T47D (cell line): ENCODE measurements around the gene DDHD1.

Source experiments
- DNase-seq, 2 experiments: peaks; one replicate each; pipeline versions ENCODE4 v3.0.0 to v3.0.0-alpha.2; 2011 to 2012; ENCODE audit warnings: low read depth in 1 of 2, low spot score in 1 of 2
- JUND ChIP-seq: IDR thresholded peaks from 2 replicates; pipeline ENCODE4 v1.6.1; 2012; ENCODE audit warnings: low read depth
- in situ Hi-C: cut with HindIII; loops from 2 replicates; pipeline ENCODE4 v1.10.0; 2016; ENCODE audit warnings: low sequenced_read_pairs, low pct_unique_long_range_greater_than_20kb

Gene DDHD1

DNA sequence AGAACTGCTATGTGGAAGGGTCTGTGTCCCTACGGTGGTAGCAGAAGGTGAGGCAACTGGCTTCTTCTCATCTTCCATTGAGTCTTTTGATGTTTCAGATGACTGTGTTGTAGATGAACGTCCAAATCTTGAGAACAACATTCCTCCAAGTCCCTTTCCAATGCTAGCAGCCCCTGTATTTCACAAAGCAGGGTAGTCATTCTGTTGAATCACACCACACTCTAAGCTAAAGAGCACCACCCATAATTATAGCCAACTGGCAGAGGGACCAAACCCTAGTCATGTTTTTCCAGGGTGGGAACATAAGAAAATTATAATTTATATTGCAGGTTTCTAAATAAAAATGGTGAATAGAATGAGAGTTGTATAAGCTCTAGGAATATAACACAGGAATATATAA lies 98.7 kb downstream of the DDHD1 start:
- TF ChIP-seq JUND = no peak
- DNase-seq = no peak
- in situ Hi-C loops = no loop called here

DNA sequence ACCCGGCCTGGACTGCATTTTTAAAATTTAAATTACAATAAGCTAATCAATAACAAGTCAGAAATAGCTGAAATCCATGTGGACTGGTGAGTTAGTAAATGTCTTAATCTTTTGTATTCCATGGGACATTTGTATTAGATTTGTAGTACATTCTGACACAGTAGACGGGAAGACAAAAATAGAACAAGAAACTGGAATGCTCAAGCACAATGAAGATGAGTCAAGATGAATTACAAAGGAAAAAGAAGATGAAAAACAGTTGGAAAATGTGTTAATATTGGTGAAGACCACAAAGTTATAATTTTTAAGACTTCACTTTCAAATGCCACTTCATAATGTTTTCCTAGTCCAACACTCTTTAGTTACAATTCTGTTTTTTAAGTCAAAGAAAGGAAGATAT lies 104.5 kb downstream of the DDHD1 start:
- in situ Hi-C loops = no loop called here
- no peak for TF ChIP-seq JUND
- no peak for DNase-seq

DNA sequence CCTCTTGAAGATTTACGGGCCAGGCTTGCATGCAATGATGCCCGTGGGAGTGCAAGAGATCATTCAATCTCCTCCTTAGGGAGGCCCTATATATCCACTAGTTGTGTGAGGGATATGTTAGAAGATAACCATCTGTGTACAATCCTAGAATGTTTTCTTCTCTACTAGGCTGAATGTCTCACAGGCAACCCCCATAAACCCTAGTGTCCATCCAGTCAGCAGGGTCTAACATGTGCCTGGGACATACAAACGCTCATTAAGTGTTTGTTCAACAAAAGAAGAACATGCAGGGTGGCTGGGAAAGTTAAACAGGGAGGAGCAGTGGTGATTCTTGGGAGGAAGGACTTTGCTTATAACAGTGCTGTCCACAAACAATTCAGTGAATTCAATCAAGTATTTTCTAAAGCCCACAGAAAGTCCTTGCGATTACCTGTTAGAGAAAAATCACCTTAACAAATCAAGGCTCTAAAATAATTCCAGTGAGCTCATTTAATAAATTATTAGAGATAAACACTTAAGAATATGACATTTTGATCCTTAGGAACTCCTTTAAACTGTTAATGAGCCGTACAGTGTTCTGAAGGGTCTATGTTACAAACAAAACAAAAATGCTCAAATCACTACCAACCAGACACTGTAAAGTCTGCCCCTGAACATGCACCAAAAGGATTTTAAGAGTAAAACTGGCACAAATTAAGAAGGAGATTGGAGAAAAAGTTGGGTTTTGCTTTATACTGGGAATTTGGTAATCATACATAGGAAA lies 105.6 kb downstream of the DDHD1 start:
- in situ Hi-C loops = no loop called here
- peak in 1 of 2 experiments; percentile 10 for DNase-seq

DNA sequence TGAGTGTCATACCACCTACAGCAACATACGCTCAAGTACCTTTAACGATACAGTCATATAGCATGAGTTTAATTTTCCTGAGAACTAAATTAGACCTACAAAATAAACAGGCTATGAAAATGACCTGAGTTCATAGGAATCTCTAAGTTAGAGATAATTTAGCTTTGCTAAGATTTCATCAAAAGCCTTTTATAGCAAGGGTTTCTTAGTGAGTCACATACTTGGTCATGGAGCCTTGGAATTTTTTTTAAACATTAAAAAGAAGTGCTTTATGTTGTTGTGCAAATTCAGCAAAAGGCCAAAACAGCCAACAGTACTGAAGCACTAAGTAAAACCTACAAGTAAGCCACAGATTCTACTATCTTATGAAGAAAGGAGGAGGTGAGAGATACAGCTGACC lies 108.6 kb downstream of the DDHD1 start:
- no peak for TF ChIP-seq JUND
- in situ Hi-C loops = no loop called here
- no peak for DNase-seq

More for the DNA sequence above, 105.6 kb downstream of the DDHD1 start:
- no peak for TF ChIP-seq JUND

DNA sequence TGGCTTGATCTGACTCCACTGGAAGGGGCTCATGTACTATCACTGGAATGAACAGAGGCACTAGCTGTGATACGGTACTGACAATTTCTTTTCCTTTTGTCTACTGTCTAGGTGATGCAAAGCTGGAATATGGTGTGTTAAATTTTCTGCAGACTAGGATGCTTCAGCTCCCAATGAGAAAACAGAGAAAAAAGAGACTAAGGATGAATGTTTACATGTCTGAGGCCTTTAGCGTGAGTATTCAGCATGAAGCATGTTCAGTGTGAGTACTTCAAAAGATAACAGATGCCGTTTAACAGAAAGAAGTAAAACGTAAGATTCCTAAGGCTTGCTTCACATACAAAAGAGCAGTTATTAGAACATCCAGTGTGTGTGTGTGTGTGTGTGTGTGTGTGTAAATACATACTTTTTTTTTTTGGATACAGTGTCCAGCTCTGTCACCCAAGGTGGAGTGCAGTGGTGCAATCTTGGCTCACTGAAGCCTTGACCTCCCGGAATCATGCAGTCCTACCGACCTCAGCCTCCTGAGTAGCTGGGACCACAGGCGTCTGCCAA lies 110.0 kb downstream of the DDHD1 start:
- no peak for DNase-seq
- no peak for TF ChIP-seq JUND
- in situ Hi-C loops = no loop called here

DNA sequence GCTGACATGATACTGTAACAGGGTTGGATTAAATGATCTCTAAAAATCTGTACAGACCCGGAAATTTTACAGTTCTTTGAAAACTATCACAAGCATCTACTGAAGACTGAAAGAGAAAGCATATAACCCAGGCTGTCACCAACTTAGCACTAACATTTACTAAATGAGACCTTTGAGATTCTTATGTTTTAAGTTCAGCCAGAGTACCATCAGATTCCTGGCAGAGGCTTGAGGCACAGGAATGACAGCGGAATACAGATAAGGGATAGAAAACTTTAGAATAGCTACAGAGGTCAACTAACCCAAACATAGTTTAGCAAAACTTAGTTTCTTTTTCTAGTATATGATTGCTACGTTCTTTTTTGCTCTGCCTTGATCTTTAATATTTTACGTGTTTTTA lies 110.6 kb downstream of the DDHD1 start:
- TF ChIP-seq JUND = no peak
- DNase-seq = no peak
- in situ Hi-C loops = no loop called here

DNA sequence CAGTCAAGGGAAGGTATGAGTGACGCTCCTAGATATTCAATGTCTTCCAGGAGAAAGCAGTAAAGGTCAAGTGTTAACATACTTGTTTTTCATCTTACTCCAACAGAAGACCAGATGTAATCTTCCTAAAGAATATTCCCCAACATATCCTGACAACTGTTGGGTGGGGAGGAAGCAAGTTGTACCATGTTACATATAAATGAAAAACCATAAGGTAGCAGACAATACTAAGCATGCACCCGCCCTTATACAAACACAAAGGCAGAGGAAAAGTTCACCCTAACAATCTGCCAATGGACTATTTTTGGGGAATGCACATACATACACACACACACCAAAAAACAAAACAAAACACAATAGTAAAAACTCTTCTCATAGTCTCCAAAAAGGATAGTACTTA lies 112.1 kb downstream of the DDHD1 start:
- in situ Hi-C loops = no loop called here
- DNase-seq = no peak
- no peak for TF ChIP-seq JUND

DNA sequence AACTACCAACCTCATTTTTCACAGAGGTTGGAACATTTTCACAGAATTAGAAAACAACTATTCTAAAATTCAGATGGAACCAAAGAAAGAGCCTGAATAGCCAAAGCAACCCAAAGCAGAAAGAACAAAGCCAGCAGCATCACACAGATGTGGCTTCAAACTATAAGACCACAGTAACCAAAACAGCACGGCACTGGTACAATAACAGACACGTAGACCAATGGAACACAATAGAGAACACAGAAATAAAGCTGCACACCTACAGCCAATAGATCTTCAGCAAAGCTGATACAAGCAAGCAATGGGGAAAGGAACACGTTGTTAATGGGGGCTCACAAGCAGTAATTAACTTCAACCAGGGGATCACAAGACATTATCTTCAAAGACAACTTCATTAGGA lies 114.5 kb downstream of the DDHD1 start:
- in situ Hi-C loops = no loop called here
- no peak for DNase-seq
- no peak for TF ChIP-seq JUND

DNA sequence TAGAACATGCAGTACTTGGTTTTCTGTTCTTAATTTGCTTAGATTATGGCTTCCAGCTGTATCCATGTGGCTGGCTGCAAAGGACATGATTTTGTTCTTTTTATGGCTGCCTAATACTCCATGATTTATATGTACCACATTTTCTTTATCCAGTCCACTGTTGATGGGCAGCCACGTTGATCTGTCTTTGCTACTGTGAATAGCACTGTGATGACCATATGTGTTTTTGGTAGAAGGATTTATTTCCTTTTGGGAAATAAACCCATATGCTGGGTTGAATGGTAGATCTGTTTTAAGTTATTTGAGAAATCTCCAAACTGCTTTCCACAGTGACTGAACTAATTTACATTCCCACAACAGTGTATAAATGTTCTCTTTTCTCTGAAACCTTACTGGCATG lies 116.1 kb downstream of the DDHD1 start:
- DNase-seq = no peak
- no peak for TF ChIP-seq JUND
- in situ Hi-C loops = no loop called here

DNA sequence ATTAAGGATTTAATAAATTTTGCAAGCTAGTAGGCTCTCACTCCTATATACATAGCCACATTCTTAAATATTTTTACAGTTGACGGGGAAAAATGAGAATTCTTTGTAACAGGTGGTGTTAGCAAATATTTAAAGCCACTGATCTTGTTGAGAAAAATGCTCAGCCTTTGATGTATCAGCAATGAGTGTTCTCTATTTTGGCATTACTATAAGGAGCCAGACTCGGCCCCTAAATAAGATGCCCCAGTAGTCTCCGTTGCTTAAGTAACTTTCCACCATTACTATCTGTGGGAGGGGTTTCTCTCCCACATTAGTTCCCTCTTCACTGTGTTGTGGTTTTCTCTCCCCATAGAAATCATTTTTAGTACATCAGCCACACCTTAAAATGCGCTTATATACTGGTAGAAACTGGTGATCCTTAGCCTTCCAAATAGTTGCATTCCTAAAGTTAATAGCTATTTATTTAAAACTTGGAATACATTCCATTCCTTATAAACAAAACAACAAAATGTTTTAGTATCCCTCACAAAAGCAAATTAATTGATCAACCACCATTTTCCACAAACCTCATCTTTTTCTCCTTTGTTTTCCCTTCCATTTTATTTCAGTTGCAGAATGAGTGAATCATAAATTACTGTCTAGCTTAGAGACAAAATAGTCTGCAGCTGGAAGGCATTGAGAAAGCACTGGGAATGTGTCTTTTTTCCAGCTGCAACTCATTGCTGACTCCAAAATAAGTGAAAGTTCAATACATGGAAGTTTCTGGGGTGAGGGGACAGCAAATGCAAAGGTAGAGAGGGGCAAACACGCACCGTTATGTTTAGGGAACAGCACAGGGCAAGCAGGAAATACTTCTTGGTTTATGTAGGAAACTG lies 117.5 kb downstream of the DDHD1 start:
- no peak for TF ChIP-seq JUND
- no peak for DNase-seq
- in situ Hi-C loops = no loop called here

DNA sequence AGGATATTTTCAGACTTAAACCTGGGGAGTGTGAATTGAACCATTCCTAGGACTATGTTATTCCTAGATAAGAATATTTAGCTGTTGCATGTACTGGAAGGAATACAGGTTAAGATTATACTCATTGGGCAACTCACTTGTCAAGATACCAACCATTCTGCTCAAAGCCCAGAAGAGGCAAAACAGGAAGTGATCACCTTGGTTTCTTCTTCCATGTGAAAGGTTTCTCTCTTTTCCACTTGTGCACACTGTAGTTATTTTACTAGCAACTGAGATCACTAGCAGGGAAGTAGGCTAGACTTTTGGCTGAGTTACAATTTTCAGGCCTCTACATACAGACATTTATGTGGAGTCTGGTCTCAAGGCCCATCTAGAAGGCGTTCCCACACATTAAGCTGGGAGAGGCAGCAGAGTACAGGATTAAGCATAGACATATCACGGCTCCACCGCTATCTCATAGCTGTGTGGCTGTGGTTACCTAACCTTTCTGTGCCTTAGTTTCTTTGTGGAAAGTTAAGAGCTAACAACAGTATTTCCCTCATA lies 118.4 kb downstream of the DDHD1 start:
- DNase-seq = no peak
- in situ Hi-C loops = no loop called here
- no peak for TF ChIP-seq JUND

DNA sequence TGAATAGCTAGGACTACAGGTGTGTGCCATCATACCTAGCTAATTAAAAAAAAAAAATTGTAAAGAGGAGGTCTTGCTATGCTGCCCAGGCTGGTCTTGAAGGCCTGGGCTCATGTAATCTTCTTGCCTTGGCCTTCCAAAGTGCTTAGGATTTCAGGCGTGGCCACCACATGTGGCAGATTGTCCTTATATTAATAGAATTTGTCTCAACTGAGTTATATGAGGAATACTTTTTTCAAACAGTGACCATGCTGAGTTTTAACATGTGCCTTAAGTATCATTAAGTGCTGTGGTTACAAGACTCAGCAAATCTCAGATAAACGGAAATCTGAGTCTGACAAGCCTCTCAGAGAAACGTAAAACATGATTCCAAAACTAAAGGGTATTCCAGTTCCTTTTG lies 119.1 kb downstream of the DDHD1 start:
- in situ Hi-C loops = no loop called here
- no peak for DNase-seq
- no peak for TF ChIP-seq JUND
